Uterus (tissue), 4 donors: Measurements from ENCODE around the gene TTLL6. TPM values are rescaled to one million over a fixed set of nuclear protein-coding genes. Genes with fewer than 3 reads are reported as not detected.

Experiments used
- DNase-seq, 2 donors: peaks; one replicate each; pipeline ENCODE4 v3.0.0-alpha.2; 2019 to 2020
- H3K27ac ChIP-seq, 2 donors: fragments of 200-600 bp; sonication (generic); 1 replicate in 1 of 2; 2 replicates in 1 of 2; pipeline ENCODE4 v1.5.1; 2016 to 2018
- H3K27me3 ChIP-seq, 2 donors: fragments of 200-600 bp; sonication (generic); one replicate each; pipeline ENCODE4 v1.5.1; 2018 to 2019; ENCODE audit warnings: control low read depth in 1 of 2
- H3K36me3 ChIP-seq, 2 donors: fragments of 200-600 bp; sonication (generic); one replicate each; pipeline ENCODE4 v1.5.1; 2019; ENCODE audit warnings: control low read depth in 1 of 2
- H3K4me1 ChIP-seq, 2 donors: fragments of 200-600 bp; sonication (generic); one replicate each; pipeline ENCODE4 v1.5.1; 2018 to 2019; ENCODE audit warnings: control low read depth in 1 of 2
- H3K4me3 ChIP-seq, 2 donors: fragments of 200-600 bp; sonication (generic); 1 replicate in 1 of 2; 2 replicates in 1 of 2; pipeline ENCODE4 v1.5.1; 2018 to 2019; ENCODE audit warnings: mild to moderate bottlenecking in 1 of 2
- H3K9me3 ChIP-seq, 2 donors: fragments of 200-600 bp; sonication (generic); one replicate each; pipeline ENCODE4 v1.5.1; 2019; ENCODE audit warnings: control low read depth in 1 of 2
- CTCF ChIP-seq, 4 experiments: fragments of 200-600 bp in 2 of 4; fragments of 450-650 bp in 2 of 4; sonication (generic) in 2 of 4; IDR thresholded peaks; one replicate each; pipeline ENCODE4 v1.5.1; 2016 to 2019; ENCODE audit warnings: antibody characterized with exemption in 4 of 4, mild to moderate bottlenecking in 2 of 4, moderate library complexity in 1 of 4
- POLR2A ChIP-seq, 2 donors: fragments of 450-650 bp; IDR thresholded peaks; one replicate each; pipeline ENCODE4 v1.6.1; 2016; ENCODE audit warnings: antibody characterized with exemption in 2 of 2, mild to moderate bottlenecking in 1 of 2, moderate library complexity in 1 of 2
- intact Hi-C: fragments of 100-400 bp; cut with DNase I; formaldehyde crosslinking; loops from one replicate; pipeline ENCODE4 v1.15.1; 2023; ENCODE audit warnings: low total_unique reads
- total RNA-seq, 4 donors: library from RNA; depleted of rRNA in 3 of 4; stranded (reverse); fragments of >200 nt in 3 of 4; gene quantifications; one replicate each; pipeline versions ENCODE4 v1.1.0 to v1.2.4, GENCODE V29; 2014 to 2023
- donor health status: DM: yes; HTN: yes; CAD: no.

Gene TTLL6
- total RNA-seq, 4 donors from 2014 or later = 0.41 to 0.91 TPM; not detected in 2

GRCh38 chr17:48734333-48735061 lies 82.5 kb downstream of the TTLL6 start:
- no peak overlapping the region for H3K27ac ChIP-seq
- H3K9me3 ChIP-seq = no peaks in the 10 kb centered on the region
- H3K4me1 ChIP-seq = no peaks in the 10 kb centered on the region
- DNase-seq = no peak
- no peak overlapping the region for H3K4me3 ChIP-seq
- intact Hi-C loops = no loop called here
- peaks cover 3 to 73% of the 10 kb centered on the region in 2 donors for H3K27me3 ChIP-seq
- TF ChIP-seq POLR2A (IDR thresholded peaks at IDR 0.05) = no peak
- no peak for TF ChIP-seq CTCF (IDR thresholded peaks at IDR 0.05)
- H3K36me3 ChIP-seq = no peaks in the 10 kb centered on the region

GRCh38 chr17:48733632-48734328 lies 83.2 kb downstream of the TTLL6 start:
- DNase-seq = no peak
- H3K27me3 ChIP-seq = peaks cover 8 to 72% of the 10 kb centered on the region in 2 donors
- no peaks in the 10 kb centered on the region for H3K4me1 ChIP-seq
- H3K9me3 ChIP-seq = no peaks in the 10 kb centered on the region
- no peak for TF ChIP-seq CTCF (IDR thresholded peaks at IDR 0.05)
- TF ChIP-seq POLR2A (IDR thresholded peaks at IDR 0.05) = no peak
- no peak overlapping the region for H3K4me3 ChIP-seq
- no peaks in the 10 kb centered on the region for H3K36me3 ChIP-seq
- no peak overlapping the region for H3K27ac ChIP-seq
- intact Hi-C loops = no loop called here

- Histone ChIP-seq H3K4me1 (no peaks in the 10 kb centered on the region), H3K9me3 (no peaks in the 10 kb centered on the region)
Observed at GRCh38 chr17:48732688-48733629, 84.1 kb downstream of the TTLL6 start.

GRCh38 chr17:48731355-48731754 lies 85.7 kb downstream of the TTLL6 start:
- H3K9me3 ChIP-seq = no peaks in the 10 kb centered on the region
- no peak for DNase-seq
- H3K4me1 ChIP-seq = no peaks in the 10 kb centered on the region
- TF ChIP-seq CTCF (IDR thresholded peaks at IDR 0.05) = no peak
- TF ChIP-seq POLR2A (IDR thresholded peaks at IDR 0.05) = no peak
- no peaks in the 10 kb centered on the region for H3K36me3 ChIP-seq
- H3K27me3 ChIP-seq = peaks cover 14 to 78% of the 10 kb centered on the region in 2 donors
- H3K27ac ChIP-seq = no peak overlapping the region
- no peak overlapping the region for H3K4me3 ChIP-seq
- intact Hi-C loops = no loop called here

More at GRCh38 chr17:48732688-48733629, 84.1 kb downstream of the TTLL6 start:
- intact Hi-C loops = no loop called here
- Histone ChIP-seq H3K27me3 (peaks cover 11 to 72% of the 10 kb centered on the region in 2 donors), H3K36me3 (no peaks in the 10 kb centered on the region), H3K27ac (no peak overlapping the region), H3K4me3 (no peak overlapping the region)
- no peak for DNase-seq
- no peak for TF ChIP-seq CTCF (IDR thresholded peaks at IDR 0.05)
- TF ChIP-seq POLR2A (IDR thresholded peaks at IDR 0.05) = no peak
